Stimulated activated CD4-positive, alpha-beta T cell treated with anti-CD3 and anti-CD28 coated beads, Interleukin-1b, Interleukin-23, amount 100 ng/mL, for 48 hours (primary cell): ENCODE measurements around the gene PLEKHM3.
"Not testable (repeated sequence)": the region's sequence is repeated elsewhere in the genome, so short reads cannot be mapped to it uniquely, and the experiment has no call there.

ENCODE experiments used
- DNase-seq: peaks from one replicate; pipeline ENCODE4 v3.0.0-alpha.2; 2020

PLEKHM3 gene

DNA sequence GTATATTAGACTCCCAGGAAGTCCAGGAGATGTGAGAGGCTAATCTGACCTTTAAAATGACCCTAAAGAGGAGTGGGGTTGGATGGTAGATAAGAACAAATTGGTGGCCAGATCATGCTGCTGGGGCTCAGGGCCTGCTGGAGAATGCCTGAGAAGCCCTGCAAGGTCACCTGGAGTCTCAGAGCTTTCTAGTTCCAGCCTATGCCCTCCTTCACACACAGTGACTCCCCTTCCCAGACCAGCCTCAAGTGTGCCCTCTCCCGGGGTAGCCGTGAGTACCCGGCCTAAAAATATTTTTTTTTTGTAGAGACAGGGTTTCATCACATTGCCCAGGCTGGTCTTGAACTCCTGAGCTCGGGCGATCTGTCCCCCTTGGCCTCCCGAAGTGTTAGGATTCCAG, 211.4 kb downstream of the PLEKHM3 start:
- DNase-seq = no peak

DNA sequence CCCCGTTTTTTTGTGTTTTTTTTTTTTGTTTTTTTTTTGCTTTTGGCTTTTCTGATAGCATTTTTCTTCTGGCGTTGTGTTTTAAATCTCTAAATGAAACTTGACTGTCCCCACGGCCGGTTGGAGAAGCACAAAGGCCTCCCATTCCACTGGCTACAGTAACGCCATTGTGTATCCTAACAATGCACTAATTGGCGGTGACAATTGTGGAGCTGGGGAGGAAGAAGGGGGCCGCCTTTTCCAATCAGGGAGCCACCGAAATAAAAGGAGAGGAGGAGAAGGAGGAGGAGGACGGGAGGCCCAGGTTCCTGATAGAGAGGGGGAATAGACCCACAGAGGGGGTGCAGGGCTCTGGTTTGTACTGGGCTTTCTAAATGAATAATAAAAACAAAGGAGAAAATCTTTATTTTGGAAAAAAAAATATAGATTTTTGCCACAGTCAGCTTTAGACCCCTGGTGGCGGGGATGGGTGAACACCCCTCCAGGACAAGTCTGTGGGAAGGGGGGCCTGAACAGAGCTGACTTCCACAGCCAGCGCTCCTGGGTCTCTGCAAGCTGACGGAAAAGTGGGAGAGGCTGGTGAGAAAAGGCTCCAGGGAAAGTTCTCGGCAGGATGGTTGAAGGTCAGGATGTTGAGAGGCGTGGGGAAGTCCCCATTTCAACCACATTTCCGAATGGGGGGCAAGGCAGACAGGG, 212.0 kb downstream of the PLEKHM3 start:
- no peak for DNase-seq

- DNase-seq = no peak
These were observed 212.6 kb downstream of the PLEKHM3 start for GRCh38 chr2:207812726-207813080.

DNA sequence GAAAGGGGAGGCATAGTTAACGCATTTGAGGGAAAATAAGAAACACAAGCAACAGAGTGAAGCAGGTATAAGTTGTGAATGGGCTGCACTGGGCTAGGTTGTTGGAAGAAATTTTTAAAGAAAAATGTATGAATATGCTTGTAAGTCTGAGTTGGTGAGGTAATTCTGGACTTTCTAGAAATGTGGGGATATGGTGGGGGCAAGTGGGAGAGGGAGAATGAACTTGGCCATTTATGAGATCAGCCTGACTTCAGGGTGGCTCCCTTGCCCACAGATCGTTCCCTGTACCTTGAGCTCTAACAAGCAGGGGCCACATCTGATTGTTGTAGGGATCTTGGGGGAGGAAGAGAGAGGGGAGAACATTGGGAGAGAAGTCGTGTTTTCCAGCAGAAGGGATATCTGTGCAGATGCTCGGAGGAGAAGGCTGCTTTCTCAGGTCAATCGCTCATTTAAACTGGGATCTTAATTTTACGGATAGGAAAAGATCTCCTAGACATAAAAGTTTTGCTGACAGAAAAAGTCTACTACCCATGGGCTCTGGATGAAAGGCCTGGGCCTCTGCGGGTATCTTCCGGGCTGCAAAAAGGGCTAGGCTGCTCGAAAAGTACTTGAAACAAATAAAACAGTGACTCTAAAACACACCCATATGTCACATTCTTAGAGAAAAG, 213.1 kb downstream of the PLEKHM3 start:
- no peak for DNase-seq

GRCh38 chr2:207811658-207812057, 213.7 kb downstream of the PLEKHM3 start:
- not testable (repeated sequence) for DNase-seq

- no peak for DNase-seq
These were observed 215.0 kb downstream of the PLEKHM3 start for GRCh38 chr2:207810200-207810788.

DNA sequence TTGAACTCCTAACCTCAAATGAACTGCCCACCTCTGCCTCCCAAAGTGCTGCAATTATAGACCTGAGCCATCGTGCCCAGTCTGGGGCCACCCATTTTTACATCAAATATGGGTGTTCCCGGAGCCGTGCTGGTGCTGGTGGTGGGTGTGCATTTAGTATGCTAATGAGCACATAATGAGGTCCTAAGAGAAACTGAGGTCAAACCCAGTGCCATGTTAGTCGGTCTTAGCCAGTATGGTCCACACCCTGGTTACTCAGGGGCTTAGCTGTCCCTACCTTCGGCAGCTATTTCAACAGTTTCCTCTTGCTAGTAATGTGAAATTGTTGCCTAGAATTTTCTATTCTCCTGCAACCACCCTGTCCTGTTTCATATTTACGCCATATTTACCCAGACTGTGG, 217.2 kb downstream of the PLEKHM3 start:
- DNase-seq = no peak

GRCh38 chr2:207807516-207807915, 217.8 kb downstream of the PLEKHM3 start:
- DNase-seq = no peak

DNA sequence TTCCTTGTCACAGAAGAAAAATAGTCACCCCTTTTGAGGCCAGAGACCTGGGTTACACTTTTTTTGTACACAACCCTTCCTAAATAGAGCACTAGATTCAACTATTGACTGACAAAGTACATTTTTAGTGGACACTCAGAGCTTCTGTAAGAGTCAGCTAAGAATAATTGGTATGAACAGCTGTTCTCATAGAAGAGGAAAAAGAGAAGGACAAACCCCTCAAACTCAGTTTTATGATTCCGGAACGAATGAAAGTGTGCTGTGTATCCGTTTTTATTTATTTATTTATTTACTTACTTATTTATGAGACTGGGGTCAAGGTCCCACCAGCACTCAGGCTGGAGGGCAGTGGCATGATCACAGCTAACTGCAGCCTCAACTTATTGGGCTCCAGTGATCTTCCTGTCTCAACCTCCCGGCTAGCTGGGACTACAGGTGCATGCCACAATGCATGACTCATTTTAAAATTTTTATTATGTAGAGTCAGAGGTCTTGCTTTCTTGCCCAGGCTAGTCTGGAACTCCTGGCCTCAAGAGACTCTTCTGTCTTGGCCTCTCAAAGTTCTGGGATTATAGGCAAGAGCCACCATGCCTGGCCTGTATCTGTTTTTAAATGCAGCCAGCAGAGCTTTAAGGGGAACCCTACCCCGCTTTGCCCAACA, 219.6 kb downstream of the PLEKHM3 start:
- no peak for DNase-seq

GRCh38 chr2:207802650-207803049, 222.7 kb downstream of the PLEKHM3 start:
- DNase-seq = no peak

- DNase-seq = no peak
These were observed 224.1 kb downstream of the PLEKHM3 start for GRCh38 chr2:207801259-207801658.

DNA sequence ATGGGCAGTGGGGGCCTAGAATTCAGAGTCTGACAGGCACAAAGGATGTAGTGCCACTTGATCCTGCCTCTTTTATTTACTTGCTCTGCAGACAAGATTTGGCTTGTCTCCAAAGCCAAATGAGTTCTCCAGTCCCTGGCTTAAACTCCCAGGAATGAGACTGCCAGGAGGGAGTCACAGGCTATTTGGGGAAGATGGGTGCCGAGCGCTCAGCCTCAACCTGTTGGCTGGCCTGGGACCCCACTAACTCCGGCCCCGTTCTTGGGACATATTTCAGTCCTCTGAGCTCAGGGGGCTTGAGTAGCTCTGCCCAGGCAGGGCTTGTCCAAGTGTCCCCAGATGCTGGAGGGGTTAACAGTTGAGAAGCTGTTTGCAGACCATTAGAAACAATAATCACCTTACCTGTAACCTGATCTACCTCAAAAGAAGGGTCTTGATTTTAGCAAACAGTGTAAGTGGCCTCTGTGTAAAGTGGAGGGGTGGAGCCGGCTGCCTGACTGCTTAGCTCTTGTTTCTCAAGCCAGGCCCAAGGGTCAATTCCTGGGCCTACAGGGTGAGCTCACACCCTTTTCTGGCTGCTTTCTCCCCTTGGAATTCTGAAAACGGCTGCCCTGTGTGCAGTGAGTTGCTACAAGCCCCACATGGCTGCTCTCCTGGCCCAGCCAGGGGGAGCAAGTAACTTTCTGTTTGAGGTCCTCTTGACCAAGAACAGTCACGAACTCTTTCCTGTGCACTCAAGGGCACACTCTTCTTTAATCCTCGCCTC, 228.6 kb downstream of the PLEKHM3 start:
- no peak for DNase-seq

DNA sequence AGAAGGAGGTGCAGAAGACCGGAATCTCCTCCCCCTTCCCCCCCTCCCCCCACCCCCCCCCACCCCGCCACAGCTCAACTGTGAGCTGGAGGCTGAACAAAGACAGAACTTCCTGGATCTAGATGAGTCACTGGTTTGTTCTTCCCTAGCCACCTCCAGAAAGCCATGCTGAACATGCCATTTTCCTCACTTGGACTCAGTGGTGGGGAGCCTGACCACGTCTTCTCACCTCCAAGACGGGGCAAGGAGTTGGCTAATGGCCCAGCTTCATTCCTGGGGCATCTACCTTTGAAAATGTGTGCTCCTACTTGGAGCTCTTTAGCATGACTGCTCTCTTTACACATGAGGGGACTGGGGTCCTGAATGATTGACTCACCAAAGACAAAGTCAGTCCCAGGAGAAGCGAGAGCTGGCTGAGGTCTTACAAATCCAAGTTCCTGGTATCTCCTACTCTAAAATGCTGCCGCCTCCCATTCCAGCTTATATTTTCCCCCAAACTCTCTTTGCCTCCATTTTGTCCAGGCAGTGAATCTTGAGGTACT, 233.0 kb downstream of the PLEKHM3 start:
- DNase-seq = no peak

DNA sequence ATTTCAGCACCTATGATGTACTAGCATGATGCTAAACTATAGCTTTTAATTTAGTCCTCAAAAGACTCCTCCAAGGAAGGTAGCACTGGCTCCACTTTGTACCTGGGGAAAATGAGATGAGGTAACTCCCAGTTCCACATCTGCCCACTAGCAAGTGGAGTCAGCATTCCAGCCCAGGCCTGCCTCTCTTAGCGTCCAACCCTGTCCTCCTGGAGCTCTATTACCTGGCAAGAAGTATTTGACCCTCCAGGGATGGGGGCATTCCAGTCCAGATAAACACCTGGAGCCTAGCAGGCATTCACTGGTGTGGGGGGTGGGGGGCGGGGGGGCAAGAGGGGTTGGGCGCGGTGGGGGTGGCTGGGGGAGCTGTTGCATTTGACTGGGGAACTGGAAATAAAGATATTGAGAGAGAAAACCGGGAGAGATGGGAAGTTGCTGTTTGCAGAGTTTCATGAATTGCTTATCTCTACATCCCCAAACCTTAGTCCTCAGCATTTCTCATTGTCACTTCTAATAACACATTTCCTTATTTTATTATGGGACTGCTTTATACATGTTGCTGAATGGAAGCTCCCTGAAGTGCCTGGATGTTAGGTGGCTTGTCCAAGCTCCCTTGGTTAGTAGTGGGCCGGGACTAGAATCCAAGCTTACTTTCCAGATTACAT, 233.6 kb downstream of the PLEKHM3 start:
- DNase-seq = no peak

DNA sequence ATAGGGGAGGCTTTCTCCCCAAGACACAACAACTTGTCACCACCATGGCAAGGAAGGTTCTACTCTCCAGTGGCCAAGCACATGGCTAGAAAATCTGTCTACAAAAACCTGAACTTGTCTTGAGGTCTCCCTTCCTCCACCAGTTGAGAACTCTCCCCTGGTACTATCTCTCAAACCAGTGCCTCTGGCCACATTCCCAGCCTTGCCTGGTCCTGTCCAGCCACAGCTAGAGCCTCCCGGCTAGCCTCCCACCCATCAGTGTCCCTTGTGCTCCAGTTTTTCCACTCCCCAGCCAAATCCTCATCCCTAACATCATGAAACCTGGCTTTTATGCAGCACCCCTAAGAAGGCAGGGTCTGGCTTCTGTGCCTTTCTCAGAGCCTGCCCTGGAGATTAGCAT, 234.4 kb downstream of the PLEKHM3 start:
- DNase-seq = no peak

DNA sequence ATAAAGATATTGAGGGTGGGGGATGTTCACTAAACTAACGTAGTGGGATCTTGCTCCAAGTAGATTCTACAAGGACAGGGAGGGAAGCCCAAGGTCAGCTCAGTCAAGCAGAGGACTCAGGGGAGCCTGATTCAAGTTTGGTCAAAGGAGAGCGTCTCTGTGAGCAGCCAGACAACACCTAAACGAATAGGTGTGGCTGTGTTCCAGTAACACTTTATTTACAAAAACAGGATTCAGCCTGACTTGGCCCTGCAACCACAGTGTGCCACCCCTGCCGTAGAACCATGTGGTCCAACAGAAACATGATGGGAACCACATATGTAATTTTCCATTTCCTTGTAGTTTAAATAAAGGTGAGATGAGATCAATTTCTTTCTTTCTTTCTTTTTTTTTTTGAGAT, 237.5 kb downstream of the PLEKHM3 start:
- DNase-seq = no peak

DNA sequence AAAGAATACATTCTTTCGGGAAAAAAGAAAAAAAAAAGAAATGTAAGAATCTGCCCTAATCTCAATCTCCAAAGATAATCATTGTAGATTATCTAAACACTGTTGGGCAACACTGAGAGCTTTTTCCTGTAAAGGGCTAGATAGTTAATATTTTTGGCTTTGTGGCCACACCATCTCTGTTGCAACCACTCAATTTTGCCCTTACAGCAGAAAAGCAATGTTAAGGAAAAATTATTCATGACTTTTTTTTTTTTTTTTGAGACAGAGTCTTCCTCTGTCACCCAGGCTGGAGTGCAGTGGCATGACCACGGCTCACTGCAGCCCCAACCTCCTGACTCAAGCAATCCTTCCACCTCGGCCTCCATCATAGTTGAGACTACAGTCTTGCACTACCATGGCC, 238.3 kb downstream of the PLEKHM3 start:
- DNase-seq = no peak

GRCh38 chr2:207784898-207785297, 240.4 kb downstream of the PLEKHM3 start:
- DNase-seq = no peak

- no peak for DNase-seq
These were observed 241.8 kb downstream of the PLEKHM3 start for GRCh38 chr2:207783514-207783913.

- no peak for DNase-seq
These were observed 242.9 kb downstream of the PLEKHM3 start for GRCh38 chr2:207782238-207783030.

DNA sequence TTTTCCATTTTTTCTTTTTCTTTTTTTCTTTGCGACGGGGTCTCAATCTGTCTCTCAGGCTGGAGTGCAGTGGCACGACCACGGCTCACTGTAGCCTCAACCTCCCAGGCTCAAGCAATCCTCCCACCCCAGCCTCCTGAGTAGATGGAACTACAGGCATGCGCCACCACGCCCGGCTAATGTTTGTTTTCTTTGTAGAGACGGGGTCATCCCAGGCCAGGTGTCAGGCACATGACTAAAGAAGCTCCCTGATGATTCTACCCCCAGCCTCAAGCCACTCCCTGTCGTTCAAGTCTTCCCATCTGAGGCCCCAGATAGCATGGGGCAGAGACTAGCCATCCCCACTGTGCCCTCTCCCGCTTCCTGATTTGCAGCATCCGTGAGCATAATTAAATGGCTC, 245.8 kb downstream of the PLEKHM3 start:
- DNase-seq = no peak
